Neutrophil (primary cell): ENCODE results near the gene PPM1L.

ENCODE experiments used
- H3K27ac ChIP-seq: fragments of 200-600 bp; sonication (generic); 2 replicates; pipeline ENCODE4 v1.5.1; 2016; ENCODE audit warnings: mild to moderate bottlenecking, moderate library complexity
- H3K27me3 ChIP-seq: fragments of 200-600 bp; sonication (generic); 2 replicates; pipeline ENCODE4 v1.6.0; 2016; ENCODE audit warnings: mild to moderate bottlenecking
- H3K36me3 ChIP-seq: fragments of 200-600 bp; sonication (generic); 2 replicates; pipeline ENCODE4 v1.5.1; 2017
- H3K4me1 ChIP-seq, 2 experiments: fragments of 200-600 bp in 1 of 2; sonication (generic) in 1 of 2; 1 replicate in 1 of 2; 2 replicates in 1 of 2; pipeline versions ENCODE4 v1.5.1 to v1.6.1; 2013 to 2016; ENCODE audit warnings: low read depth in 1 of 2, low read length in 1 of 2, mild to moderate bottlenecking in 1 of 2, moderate library complexity in 1 of 2; ENCODE audit not compliant: control insufficient read depth in 1 of 2, insufficient read depth in 1 of 2
- H3K4me3 ChIP-seq, 2 experiments: fragments of 200-600 bp in 1 of 2; sonication (generic) in 1 of 2; 1 replicate in 1 of 2; 2 replicates in 1 of 2; pipeline ENCODE4 v1.5.1; 2013 to 2016; ENCODE audit warnings: low read depth in 1 of 2, low read length in 1 of 2, mild to moderate bottlenecking in 1 of 2, moderate library complexity in 1 of 2
- H3K9me3 ChIP-seq: fragments of 200-600 bp; sonication (generic); 2 replicates; pipeline ENCODE4 v1.5.1; 2016
- CTCF ChIP-seq: fragments of 200-600 bp; sonication (generic); IDR thresholded peaks from 2 replicates; pipeline ENCODE4 v1.5.1; 2016; ENCODE audit warnings: antibody characterized with exemption

Gene PPM1L

DNA sequence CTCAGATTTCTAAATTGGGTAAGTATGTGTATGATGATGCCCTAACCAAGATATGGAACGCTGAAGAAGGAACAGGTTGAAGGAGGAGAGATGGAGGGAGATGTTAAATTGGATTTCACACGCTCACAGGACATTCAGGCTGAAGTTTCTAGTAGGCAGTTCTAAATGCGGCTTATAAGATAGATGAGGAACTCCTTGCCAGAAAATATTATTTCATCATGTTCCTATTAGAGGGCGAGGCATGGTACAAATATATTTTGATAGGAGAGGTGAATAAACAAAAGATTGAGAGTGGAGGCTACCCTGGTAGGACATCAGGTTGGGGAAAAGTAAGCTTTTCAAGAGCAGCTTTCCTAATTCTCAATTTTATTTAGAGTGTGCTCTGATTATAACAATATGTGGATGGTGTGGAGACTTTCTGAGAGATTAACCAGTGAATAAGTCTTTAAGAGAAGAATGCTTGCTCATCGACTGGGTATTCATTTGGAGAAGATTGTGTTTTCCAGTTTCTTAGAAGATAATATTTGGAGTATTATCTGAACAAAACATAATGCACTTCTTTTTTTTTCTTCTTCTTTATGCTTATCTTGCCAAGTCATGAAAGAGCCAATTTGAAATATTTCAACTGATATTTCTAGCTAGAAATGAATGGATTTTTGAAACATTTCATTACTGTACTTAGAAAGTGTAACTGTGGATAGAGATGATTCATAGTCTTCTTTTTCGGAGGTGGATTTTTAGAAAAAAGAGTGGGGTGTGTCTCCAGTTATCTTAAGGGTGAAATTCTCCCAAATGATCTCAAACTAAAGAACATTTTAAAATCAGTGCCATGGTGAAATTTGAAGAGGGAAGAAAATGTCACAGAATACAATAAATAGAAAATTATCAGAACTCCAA lies 260.6 kb downstream of the PPM1L start:
- H3K27me3 ChIP-seq: no peaks in the 10 kb centered on the region
- no peak overlapping the region for H3K27ac ChIP-seq
- H3K9me3 ChIP-seq: no peaks in the 10 kb centered on the region
- H3K4me1 ChIP-seq: no peaks in the 10 kb centered on the region
- TF ChIP-seq CTCF: no peak
- H3K4me3 ChIP-seq: no peak overlapping the region
- no peaks in the 10 kb centered on the region for H3K36me3 ChIP-seq

GRCh38 chr3:161017971-161018370 lies 261.9 kb downstream of the PPM1L start:
- no peak for TF ChIP-seq CTCF
- H3K4me3 ChIP-seq: no peak overlapping the region
- no peaks in the 10 kb centered on the region for H3K27me3 ChIP-seq
- no peaks in the 10 kb centered on the region for H3K9me3 ChIP-seq
- H3K36me3 ChIP-seq: no peaks in the 10 kb centered on the region
- no peak overlapping the region for H3K27ac ChIP-seq
- no peaks in the 10 kb centered on the region for H3K4me1 ChIP-seq

DNA sequence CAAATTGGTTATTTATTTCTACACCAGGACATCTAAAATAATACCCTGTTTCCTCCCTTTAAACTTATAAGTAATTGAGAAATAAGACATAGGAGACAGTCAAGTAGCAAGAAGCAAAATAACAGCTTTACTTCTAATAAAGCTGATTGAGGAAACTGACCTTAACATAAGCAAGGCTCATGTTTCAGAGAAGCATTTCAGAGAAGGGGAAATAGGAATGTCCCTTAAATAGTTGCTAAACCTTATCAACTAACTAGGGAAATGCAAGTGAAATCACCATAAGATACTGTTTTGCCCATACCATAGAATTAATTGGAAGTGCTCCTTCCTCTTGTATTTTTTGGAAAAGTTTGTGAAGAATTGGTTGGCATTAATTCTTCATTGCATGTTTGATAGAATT lies 264.2 kb downstream of the PPM1L start:
- Histone ChIP-seq H3K4me3 (no peak overlapping the region), H3K27ac (no peak overlapping the region), H3K27me3 (no peaks in the 10 kb centered on the region), H3K9me3 (no peaks in the 10 kb centered on the region), H3K36me3 (no peaks in the 10 kb centered on the region), H3K4me1 (peaks cover 0 to 7% of the 10 kb centered on the region in 2 experiments)
- no peak for TF ChIP-seq CTCF

DNA sequence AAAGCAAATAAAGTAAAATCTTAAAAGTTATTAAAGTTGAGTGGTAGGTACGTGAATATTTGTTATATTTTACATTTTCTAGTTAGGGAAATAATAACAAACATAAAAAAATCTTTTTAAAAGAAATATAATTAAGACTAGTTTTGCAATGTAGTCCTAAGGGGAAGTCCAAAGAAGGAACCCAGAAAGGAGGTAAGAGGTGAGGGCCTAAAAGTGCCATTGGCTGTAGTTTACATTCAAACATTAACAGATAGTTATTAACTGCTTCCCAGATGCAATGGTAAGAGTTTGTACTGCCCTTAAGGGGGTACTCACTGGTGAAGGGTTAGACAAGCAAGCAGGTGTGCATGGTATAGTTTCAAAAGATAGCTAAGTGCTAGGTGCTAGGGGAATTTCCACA lies 269.9 kb downstream of the PPM1L start:
- no peaks in the 10 kb centered on the region for H3K27me3 ChIP-seq
- H3K9me3 ChIP-seq: no peaks in the 10 kb centered on the region
- H3K4me3 ChIP-seq: no peak overlapping the region
- H3K27ac ChIP-seq: peak overlapping the region; percentile 52
- H3K36me3 ChIP-seq: no peaks in the 10 kb centered on the region
- TF ChIP-seq CTCF: no peak
- peaks cover 8 to 22% of the 10 kb centered on the region in 2 experiments for H3K4me1 ChIP-seq

- Histone ChIP-seq H3K27ac (no peak overlapping the region), H3K4me3 (no peak overlapping the region), H3K36me3 (no peaks in the 10 kb centered on the region), H3K27me3 (no peaks in the 10 kb centered on the region), H3K4me1 (peaks cover 8 to 22% of the 10 kb centered on the region in 2 experiments), H3K9me3 (no peaks in the 10 kb centered on the region)
- no peak for TF ChIP-seq CTCF
Observed at GRCh38 chr3:161026612-161027510, 270.8 kb downstream of the PPM1L start.
